NCI-H2227 (cell line): ENCODE measurements around the gene MAP1B.
A peak's percentile ranks its signal among the peaks of the same experiment; 100 is the strongest.

ENCODE experiments used
- DNase-seq: peaks from one replicate; lab custom pipeline; 2025; ENCODE audit not compliant: unreplicated experiment; lab: John Stamatoyannopoulos, UW

Gene MAP1B

DNA sequence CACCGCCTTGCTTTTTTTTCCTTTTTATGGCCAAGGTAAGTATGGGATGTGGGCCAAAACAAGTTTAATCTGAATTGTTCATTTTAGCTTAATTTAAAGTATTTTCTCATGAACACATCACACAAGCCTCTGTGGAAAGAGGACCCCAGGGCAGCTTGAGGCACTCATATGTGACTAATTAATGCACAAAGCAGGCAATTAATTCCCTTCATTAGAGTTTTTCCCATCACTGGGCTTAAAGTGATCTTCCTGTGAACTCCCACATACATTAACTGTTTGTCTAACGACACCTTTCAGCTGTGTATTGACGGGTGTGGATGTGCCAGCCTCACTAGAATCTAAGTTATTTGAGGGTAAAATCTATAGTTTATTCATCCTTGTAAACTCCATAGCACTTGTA is 109.5 kb downstream of the MAP1B start:
- DNase-seq = no peak

DNA sequence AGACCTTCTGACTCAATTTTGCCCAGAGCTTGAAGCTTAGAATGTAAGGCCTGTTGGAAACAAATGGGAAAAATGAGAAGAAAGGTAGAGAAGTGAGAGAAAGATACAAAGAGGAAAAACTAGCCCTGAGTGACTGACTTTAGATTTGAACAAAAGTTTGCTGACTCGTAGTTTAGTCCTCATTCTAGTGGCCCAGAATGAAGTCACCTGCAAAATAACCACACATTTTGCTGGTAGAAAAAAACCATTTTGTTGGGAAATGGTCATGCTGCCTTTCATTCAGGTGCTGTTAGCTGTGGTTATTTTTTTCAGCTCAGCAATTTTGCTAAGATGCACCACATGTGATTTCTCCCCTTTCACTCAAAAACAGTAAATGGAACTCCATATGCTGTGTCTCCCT is 113.8 kb downstream of the MAP1B start:
- DNase-seq = no peak

DNA sequence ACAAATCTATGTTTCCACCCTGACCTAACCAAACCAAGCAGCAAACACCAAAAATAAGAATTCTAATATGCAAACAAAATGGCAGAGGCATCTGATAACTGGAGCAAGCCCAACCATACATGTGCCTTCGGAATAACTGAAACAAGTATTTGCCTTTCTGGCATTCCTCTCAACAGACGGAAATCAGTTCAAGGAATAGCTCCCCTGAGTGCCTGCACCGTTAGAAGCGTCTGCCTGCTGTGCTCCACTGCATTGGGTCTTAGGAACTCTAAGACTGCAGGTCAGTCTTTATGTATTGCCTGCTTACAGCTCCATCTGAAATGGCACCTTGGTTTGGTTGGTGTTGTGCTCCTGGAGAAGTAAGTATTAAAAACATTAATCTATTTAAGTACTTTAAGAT is 114.3 kb downstream of the MAP1B start:
- no peak for DNase-seq

DNA sequence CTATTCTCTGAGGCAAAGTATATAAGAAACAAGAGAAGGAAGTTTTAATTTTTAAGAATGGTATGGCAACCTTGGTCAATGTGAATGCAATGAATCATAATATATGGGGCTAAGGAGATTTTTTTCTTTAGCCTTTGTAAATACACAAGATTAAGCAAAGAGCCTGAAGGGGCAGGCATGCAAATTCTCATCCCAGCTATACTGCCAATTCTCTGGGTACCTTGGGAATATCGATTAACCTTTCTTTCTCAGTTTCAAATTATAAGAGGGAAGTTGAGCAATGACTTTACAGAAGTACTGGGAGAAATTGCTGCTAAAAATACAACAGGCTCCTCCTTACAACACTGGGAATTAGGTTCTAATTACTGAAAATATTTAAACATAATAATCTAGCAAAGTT is 115.2 kb downstream of the MAP1B start:
- DNase-seq = no peak

DNA sequence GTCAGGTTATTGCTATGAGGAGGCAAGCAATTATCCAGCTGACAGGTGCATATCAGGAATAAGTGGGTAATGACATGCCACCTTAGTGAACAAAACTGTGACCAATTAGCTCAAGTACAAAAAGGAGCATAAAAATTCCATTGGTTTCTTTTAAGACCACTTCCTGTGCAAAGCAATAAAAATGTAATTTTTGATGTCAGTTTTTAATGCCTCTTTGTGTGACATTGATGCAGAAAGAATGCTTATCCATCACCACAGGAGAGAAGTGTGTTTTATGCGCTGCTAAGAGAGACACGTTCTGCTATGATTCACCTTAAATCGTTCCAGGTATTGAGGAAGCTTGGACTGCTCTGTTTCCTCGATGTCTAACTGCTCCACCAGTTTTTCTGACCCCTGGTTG is 116.1 kb downstream of the MAP1B start:
- no peak for DNase-seq

DNA sequence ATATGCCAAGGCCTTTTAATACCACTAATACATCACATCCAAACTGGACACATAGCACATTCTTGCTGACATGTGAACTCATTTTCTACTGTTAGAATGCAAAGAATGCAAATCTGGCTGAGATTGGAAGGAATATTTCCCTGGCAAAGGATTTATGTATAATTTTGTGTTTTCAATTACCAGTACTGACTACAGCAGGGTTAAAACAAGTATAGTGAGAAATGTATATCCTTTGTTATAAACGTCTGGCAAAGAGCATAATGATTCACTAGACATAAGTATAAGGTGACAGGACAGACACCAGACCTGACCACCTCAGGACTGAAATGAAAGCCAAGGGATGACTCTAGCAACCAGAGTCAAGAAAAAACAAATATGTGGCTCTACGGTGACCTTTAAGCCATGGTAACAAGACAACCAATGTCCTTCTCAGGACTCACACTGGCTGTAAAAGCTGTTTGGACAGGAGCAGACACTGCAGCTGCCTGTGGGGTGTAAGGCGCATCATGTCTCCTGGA is 117.7 kb downstream of the MAP1B start:
- DNase-seq = no peak

DNA sequence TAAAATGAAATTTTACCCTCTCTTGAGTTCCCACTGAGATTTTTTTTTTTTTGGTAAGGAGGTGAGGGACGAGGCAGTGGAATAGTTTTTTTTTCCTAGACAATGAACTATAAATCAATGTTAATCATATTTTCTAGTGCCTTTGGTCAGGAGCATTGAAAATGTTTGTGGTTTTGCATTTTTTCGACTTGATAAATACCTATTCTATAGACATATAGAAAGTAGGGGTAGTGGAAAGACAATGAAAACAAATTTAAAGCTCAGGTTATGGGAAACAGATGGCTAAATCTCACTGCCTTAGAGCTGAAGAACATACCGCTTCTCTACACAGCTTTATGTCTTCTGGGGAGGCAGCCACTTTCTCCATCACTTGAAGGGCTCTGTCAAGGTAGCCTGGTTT is 118.5 kb downstream of the MAP1B start:
- DNase-seq = no peak

DNA sequence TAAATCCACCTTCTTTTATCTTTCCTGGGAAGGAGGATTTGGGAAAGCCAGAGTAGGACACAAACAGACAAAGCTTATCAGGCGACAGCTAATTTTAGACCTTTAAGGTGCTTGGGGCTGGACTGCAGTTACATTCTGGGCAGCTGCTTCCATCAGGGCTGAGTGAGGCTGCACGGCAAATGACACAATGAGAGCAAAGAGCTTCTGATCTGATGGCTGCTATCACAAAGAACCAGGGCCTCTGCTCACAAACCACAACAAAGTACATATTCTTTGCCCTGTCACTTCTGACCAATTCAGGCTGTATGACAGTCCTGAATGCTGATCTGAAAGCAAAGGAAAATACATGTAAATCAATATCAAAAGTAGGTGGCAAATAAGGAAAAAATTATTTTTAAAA is 119.7 kb downstream of the MAP1B start:
- DNase-seq = no peak

DNA sequence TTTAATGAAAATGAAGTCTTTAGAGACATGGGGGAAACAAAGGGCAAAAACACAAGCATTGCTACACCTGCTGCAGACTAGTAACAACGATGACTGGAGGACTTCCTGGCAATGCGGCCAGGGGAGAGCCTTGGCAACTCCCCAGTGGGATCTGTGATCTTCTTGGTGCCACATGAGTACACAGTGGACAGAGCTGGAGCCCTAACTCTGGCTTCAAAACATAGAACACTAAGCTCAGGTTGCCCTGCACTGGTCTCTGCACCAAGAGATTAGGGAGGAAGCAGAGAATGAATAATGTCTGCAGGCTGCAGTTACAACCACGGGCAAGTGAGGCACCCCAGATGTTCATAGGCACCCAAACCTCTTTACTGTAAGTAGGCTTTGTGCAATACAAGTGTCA is 121.7 kb downstream of the MAP1B start:
- DNase-seq = no peak

DNA sequence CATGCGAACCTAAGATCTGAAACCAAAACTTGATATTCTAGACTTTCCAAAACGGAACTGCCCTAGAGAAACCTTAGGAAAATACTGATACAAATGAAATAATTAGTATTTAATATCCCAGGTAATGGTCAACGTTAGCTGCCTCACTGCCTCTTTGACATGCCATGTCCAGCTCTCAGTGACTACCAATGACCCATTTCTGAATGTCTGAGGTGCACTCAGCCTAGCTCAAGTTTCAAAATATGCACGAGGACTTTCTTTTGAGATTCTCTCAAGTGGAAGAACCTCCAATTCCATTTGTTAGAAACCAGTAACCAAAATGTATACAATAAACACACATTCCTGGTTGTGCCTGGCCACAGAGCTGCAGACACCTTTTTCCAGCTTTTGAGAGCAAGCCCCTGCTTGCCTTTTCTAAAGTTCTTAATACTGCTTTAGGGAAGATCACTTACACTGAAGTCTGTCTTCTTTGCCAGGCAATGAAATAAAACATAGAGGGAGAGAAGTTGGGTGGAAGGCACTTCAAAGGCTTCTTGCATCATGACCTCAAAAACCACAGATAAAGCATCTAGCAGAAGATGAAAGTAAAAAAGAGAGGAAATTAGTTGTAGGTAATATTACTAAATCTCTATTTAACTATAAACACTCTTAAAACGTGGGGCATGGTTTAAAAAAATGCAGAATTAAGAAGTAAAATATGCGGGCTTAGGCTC is 124.9 kb downstream of the MAP1B start:
- DNase-seq = no peak

DNA sequence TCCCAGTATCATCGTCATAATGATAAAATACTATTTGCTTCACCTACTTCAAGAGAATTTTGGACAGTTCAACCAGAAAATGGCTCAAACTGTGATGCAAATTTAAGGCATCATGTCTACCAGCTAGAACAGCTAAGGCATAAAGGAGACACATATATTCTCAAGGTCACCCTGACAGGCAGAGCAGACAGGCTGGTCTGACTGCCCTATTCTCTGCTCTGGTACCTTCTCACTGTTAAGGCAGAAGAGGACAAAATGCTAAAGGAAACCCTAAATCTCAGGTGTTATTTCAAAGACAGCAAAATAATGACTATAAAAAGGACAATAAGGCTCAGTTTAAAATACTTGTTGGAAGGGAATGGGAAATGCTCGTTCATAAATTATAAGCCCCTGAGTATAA is 125.6 kb downstream of the MAP1B start:
- DNase-seq = no peak

DNA sequence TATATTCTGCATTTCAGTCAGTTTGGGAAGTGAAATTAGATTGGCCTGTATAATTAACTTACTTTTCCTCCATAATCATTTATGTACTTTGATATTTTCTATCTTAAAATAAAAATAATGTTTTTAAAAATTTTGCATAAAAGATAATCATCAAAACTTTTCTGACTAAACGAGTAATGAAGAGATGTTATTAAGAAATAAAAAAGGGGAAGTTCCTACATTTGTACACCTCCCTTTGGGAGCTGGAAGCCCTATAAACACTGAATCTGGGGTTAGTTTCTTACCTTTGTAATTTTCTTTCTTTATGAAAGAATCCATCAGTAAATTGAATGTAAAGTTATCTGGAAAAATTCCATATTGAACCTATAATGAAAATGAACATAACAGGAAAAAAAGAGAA is 126.6 kb downstream of the MAP1B start:
- DNase-seq = no peak

DNA sequence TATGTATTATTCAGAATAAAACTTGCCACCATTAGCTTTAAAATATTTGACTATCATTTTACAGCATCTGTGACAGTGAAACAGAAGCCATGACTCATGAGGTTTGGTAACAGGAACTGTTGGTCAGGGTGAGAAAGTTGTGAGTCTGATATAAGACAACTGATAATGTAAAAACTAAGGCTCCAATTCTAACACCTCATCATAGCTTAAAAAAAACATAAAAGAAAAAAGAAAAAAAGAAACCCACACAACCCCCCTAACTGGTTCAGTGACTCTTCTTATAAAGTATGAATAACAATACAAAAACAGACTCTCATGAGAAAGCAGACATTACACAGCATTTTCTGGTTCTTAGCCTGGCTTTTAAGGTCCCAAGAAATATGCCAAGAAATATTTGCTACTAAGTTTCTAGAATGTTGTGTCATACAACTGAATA is 127.0 kb downstream of the MAP1B start:
- no peak for DNase-seq

DNA sequence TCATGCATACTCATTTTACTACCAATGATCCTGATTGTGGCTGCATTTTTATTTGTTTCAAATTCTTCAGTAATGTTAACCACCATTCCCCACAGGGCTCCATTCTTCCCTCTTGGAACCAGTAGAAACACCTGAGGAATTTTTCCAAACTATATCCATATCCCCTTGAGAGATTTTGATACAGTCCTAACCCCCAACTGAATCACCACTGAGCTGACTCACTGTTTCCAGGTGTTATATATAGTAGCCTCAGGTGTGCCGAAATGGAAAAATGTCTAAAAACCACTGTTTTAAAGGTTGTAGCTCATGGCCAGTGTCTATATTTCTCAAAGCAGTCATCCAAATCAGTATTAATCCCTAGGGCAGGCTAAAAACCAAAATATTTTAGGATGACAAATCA is 127.6 kb downstream of the MAP1B start:
- no peak for DNase-seq

DNA sequence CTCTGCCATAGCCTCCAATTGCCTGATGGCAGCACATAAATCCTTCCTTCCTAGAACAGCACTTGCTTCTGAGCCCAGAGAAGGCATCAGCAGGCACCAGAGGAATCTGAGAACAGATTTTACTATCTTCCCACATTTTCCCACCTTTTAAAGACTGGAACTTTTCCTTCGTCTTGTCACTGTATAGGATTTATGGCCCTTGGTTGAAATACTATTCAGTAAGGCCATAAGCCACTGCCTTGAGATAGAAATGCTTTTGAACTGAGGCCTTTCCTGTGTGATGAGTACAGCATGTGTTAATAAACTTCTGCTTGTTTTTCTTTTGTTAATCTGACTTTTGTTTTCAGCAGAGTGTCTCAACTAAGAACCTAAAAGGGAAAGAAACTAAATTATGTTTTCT is 128.4 kb downstream of the MAP1B start:
- DNase-seq = no peak

DNA sequence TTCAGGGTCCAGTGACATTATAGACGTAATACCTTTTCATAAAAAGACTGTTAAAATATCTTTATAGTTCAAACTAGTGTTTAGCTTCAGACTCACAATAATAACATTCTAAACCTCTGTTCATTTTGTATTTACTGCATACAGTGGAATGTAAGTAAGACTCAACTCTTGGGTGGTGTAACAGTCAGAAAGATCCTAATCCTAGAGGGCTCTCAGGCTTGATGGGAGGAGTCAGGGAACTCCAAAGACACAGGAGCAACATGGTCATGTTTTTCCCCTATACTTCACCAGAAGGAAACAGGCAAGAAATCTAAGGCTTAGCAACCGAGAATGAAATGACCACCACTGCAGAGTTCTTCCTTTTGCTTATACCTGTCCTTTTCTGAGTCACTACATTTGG is 130.1 kb downstream of the MAP1B start:
- no peak for DNase-seq

DNA sequence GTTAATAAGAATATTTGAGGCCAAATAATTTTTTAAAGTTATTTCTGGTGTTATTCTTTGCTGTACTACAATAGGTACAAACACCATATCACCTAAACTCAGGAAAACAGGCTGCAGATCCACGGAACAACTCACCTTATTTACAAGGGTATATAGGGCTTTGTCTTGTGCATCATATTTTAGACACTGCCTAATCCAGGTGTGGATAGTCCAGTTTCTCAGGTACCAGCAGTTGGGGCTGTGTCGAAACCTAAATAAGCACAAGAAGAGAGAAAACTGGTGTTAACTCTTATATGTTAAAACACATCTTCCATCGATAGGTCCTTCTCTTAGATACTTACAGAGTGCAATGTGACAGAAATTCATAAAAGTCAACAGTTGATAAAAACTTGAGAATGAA is 130.6 kb downstream of the MAP1B start:
- DNase-seq = no peak

DNA sequence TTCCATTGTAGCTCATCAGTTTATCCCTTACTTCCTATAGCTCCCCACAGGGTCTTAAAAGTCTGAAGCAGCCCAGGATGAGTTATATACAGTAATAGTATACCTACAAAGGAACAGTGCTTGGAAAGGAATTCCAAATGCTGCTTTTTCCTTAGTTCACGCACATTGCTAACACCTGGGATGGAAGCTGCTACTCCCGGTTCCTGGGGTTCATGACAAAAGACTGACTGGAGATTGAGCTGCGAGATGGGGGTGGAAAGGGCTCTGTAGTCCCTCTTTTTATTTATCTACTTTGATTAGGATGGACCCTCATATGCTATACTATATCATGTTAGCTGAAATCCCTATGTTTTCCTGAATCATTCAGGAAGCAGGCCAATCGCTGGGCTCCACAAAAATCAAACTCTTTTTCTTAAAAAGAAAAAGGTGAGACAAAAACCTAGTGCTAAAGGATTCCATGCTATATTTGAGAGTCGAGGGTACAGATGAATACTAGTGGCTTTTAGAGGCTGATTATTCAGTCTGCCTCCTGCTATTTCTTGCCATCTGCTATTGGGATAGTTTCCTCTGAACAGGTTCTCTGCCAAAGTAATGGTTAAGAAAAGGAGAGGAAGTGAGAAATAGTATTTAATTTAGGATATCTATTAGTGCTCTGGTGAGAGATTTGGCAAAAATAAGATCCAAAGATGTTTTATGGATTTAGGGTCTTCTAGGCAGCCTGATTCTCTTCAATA is 131.6 kb downstream of the MAP1B start:
- no peak for DNase-seq

DNA sequence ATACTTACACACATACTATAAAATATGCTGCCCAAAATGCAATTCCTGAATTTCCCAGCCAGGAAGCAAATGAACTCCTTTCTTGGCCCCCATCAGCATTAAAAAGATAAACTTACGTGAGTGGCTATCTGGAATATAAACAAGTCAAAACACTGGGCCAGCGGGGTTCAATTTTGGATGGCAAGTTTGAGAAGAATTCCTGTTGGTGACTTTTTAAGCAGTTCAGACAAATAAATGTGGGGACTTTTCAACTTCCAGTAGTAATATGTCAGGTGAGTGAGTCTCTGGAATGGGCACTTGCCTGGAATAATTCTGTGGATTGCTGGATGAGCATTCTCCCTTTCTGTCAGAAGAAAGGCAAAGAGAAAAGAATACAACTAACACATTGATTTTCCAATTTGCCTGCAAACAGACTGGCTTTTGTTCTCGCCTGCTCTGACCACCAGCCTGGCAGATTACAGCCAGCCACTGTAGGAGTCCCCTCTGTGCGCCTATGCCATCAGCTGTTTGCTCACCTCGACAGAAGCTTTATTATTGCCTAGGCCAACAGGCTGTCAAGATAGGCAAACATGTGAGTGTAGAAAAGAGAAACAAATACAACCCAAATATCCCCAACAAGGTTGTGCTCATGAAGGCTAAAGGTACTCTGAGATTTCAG is 134.2 kb downstream of the MAP1B start:
- DNase-seq = peak; percentile 30

DNA sequence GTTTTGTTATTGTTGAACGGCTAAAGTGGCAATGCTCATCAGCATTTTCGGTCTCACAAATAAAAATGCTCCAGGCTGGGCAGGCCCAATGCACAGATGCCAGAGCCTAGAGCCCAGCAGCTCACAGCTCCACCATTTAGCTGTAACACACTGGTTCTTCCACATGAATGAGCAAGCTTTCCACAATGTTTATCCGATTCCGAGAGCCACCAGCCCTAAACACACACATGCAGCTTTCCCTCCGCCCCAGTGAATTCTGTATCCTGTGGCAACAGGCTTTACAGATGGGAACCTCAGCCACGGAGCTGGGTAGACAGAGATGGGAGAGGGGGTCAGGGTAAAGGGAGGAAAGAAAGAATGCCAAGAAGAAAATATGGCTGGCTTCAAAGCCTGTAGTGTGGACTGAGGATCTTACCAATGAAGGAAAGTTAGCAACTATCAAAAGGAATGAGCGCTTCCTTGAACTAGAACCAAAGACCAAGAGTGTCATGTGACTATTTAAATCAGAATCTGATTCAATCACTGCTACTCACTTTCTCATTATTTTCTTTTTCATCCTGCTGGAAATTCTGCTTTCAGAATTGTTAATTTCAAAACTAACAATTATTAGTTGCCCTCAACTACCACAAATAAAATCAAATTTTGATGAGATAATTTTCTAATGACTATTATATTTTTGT is 135.7 kb downstream of the MAP1B start:
- peak; percentile 15 for DNase-seq

DNA sequence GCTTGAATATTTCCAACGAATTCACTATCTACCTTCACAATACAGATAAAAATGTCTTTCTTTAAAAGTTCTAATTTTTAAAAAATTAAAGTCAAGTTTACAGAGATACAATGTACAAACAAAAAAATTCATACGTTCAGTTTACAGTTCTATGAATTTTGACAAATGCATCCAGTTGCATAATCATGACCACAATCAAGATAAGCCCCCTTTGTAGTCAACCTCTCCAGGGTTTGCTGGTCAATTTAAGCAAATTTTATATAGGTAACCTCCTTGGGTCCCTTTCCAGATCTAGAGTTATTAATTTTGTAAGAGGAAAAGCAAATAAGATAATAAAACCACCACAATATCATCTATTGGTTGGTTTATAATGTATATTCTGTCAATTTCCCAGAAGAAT is 136.4 kb downstream of the MAP1B start:
- no peak for DNase-seq
